ENCODE results near the gene GJB5.

GJB5 gene

GRCh38 chr1:34778381-34778780 lies 23.5 kb downstream of the GJB5 start:
- WGBS (ENCODE audit: extremely low coverage, insufficient coverage, insufficient read length), result no CpG with 5 or more reads among the region's 6 CpGs
- Histone ChIP-seq H3K36me3 (ENCODE audit: control insufficient read depth in 1 of 2, insufficient read depth in 2 of 2, low read length in 2 of 2) (no peaks in the 10 kb centered on the region), H3K27me3 (ENCODE audit: insufficient read depth, low read length) (peaks cover 4% of the 10 kb centered on the region)

GRCh38 chr1:34779005-34779404 lies 24.2 kb downstream of the GJB5 start:
- Histone ChIP-seq H4K12ac (ENCODE audit: low read depth, low read length) (no peak overlapping the region), H3K79me2 (ENCODE audit: control insufficient read depth, insufficient read depth, low read length, poor library complexity) (no peaks in the 10 kb centered on the region), H3K4me2 (ENCODE audit: low read length) (no peak overlapping the region), H2AFZ (ENCODE audit: insufficient read depth, low read length, poor library complexity) (no peak overlapping the region), H3K79me1 (ENCODE audit: low read length) (no peaks in the 10 kb centered on the region), H2AK5ac (ENCODE audit: low read length) (no peak overlapping the region), H3K23ac (ENCODE audit: low read length) (no peak overlapping the region), H3K4me1 (ENCODE audit: control insufficient read depth in 1 of 2, insufficient read depth in 2 of 2, low read length in 2 of 2) (peaks cover 11 to 13% of the 10 kb centered on the region in 2 experiments), H4K8ac (ENCODE audit: low read depth, low read length) (no peak overlapping the region), H3K27ac (ENCODE audit: low read depth, low read length) (no peak overlapping the region), H3K4ac (ENCODE audit: low read depth, low read length) (no peak overlapping the region), H3K9ac (ENCODE audit: low read length) (no peak overlapping the region), H3K18ac (ENCODE audit: low read length) (no peak overlapping the region), H3K4me3 (ENCODE audit: low read depth, low read length) (no peak overlapping the region), H3K9me3 (ENCODE audit: insufficient read depth, low read depth, low read length) (peaks cover 2% of the 10 kb centered on the region), H3K27me3 (ENCODE audit: insufficient read depth, low read length) (peaks cover 4% of the 10 kb centered on the region), H2BK120ac (ENCODE audit: insufficient read depth, low read length, poor library complexity) (no peak overlapping the region), H2BK5ac (ENCODE audit: low read depth, low read length, poor library complexity) (no peak overlapping the region), H3K36me3 (ENCODE audit: control insufficient read depth in 1 of 2, insufficient read depth in 2 of 2, low read length in 2 of 2) (no peaks in the 10 kb centered on the region), H4K91ac (ENCODE audit: low read depth, low read length) (no peak overlapping the region), H3K14ac (ENCODE audit: low read length) (no peak overlapping the region), H2BK12ac (ENCODE audit: low read length) (no peak overlapping the region)
- no peak for DNase-seq
- no CpG with 5 or more reads among the region's 5 CpGs for WGBS (ENCODE audit: extremely low coverage, insufficient coverage, insufficient read length)

More at GRCh38 chr1:34778381-34778780, 23.5 kb downstream of the GJB5 start:
- no peak overlapping the region for H2AFZ ChIP-seq (ENCODE audit: insufficient read depth, low read length, poor library complexity)
- H3K79me1 ChIP-seq (ENCODE audit: low read length), result no peaks in the 10 kb centered on the region
- H3K18ac ChIP-seq (ENCODE audit: low read length), result no peak overlapping the region
- no peak overlapping the region for H3K4me3 ChIP-seq (ENCODE audit: low read depth, low read length)
- no peaks in the 10 kb centered on the region for H3K79me2 ChIP-seq (ENCODE audit: control insufficient read depth, insufficient read depth, low read length, poor library complexity)
- H2AK5ac ChIP-seq (ENCODE audit: low read length), result no peak overlapping the region
- no peak for DNase-seq
- H2BK5ac ChIP-seq (ENCODE audit: low read depth, low read length, poor library complexity), result no peak overlapping the region
- no peak overlapping the region for H4K8ac ChIP-seq (ENCODE audit: low read depth, low read length)
- H3K9me3 ChIP-seq (ENCODE audit: insufficient read depth, low read depth, low read length), result peaks cover under 1% of the 10 kb centered on the region
- H3K4me1 ChIP-seq (ENCODE audit: control insufficient read depth in 1 of 2, insufficient read depth in 2 of 2, low read length in 2 of 2), result peaks cover 11 to 13% of the 10 kb centered on the region in 2 experiments
- no peak overlapping the region for H4K12ac ChIP-seq (ENCODE audit: low read depth, low read length)
- no peak overlapping the region for H4K91ac ChIP-seq (ENCODE audit: low read depth, low read length)
- no peak overlapping the region for H2BK120ac ChIP-seq (ENCODE audit: insufficient read depth, low read length, poor library complexity)
- no peak overlapping the region for H3K4ac ChIP-seq (ENCODE audit: low read depth, low read length)
- no peak overlapping the region for H3K4me2 ChIP-seq (ENCODE audit: low read length)
- H3K27ac ChIP-seq (ENCODE audit: low read depth, low read length), result no peak overlapping the region
- H3K9ac ChIP-seq (ENCODE audit: low read length), result no peak overlapping the region
- no peak overlapping the region for H3K14ac ChIP-seq (ENCODE audit: low read length)
- no peak overlapping the region for H3K23ac ChIP-seq (ENCODE audit: low read length)
- H2BK12ac ChIP-seq (ENCODE audit: low read length), result no peak overlapping the region

GRCh38 chr1:34779526-34779925 lies 24.7 kb downstream of the GJB5 start:
- no peak overlapping the region for H4K8ac ChIP-seq (ENCODE audit: low read depth, low read length)
- WGBS (ENCODE audit: extremely low coverage, insufficient coverage, insufficient read length), result no CpG with 5 or more reads among the region's 5 CpGs
- no peak overlapping the region for H3K4me2 ChIP-seq (ENCODE audit: low read length)
- H3K79me2 ChIP-seq (ENCODE audit: control insufficient read depth, insufficient read depth, low read length, poor library complexity), result no peaks in the 10 kb centered on the region
- no peak overlapping the region for H3K14ac ChIP-seq (ENCODE audit: low read length)
- H3K9me3 ChIP-seq (ENCODE audit: insufficient read depth, low read depth, low read length), result peaks cover 2% of the 10 kb centered on the region
- H3K4me3 ChIP-seq (ENCODE audit: low read depth, low read length), result no peak overlapping the region
- H3K9ac ChIP-seq (ENCODE audit: low read length), result no peak overlapping the region
- no peaks in the 10 kb centered on the region for H3K79me1 ChIP-seq (ENCODE audit: low read length)
- H3K23ac ChIP-seq (ENCODE audit: low read length), result no peak overlapping the region
- H2BK120ac ChIP-seq (ENCODE audit: insufficient read depth, low read length, poor library complexity), result no peak overlapping the region
- H3K18ac ChIP-seq (ENCODE audit: low read length), result no peak overlapping the region
- H2BK5ac ChIP-seq (ENCODE audit: low read depth, low read length, poor library complexity), result no peak overlapping the region
- no peak overlapping the region for H4K12ac ChIP-seq (ENCODE audit: low read depth, low read length)
- H3K27me3 ChIP-seq (ENCODE audit: insufficient read depth, low read length), result peaks cover 4% of the 10 kb centered on the region
- H3K4me1 ChIP-seq (ENCODE audit: control insufficient read depth in 1 of 2, insufficient read depth in 2 of 2, low read length in 2 of 2), result peaks cover 11 to 13% of the 10 kb centered on the region in 2 experiments
- H2AFZ ChIP-seq (ENCODE audit: insufficient read depth, low read length, poor library complexity), result no peak overlapping the region
- no peak overlapping the region for H2BK12ac ChIP-seq (ENCODE audit: low read length)
- no peak overlapping the region for H2AK5ac ChIP-seq (ENCODE audit: low read length)
- DNase-seq, result peak in 1 of 2 donors; percentile 28
- no peak overlapping the region for H3K27ac ChIP-seq (ENCODE audit: low read depth, low read length)
- H4K91ac ChIP-seq (ENCODE audit: low read depth, low read length), result no peak overlapping the region
- no peak overlapping the region for H3K4ac ChIP-seq (ENCODE audit: low read depth, low read length)
- no peaks in the 10 kb centered on the region for H3K36me3 ChIP-seq (ENCODE audit: control insufficient read depth in 1 of 2, insufficient read depth in 2 of 2, low read length in 2 of 2)

- Histone ChIP-seq H3K23ac (ENCODE audit: low read length) (no peak overlapping the region), H3K9ac (ENCODE audit: low read length) (no peak overlapping the region), H4K12ac (ENCODE audit: low read depth, low read length) (no peak overlapping the region), H4K8ac (ENCODE audit: low read depth, low read length) (no peak overlapping the region), H2AK5ac (ENCODE audit: low read length) (no peak overlapping the region), H3K27ac (ENCODE audit: low read depth, low read length) (no peak overlapping the region), H3K4ac (ENCODE audit: low read depth, low read length) (no peak overlapping the region), H3K4me2 (ENCODE audit: low read length) (no peak overlapping the region), H3K4me1 (ENCODE audit: control insufficient read depth in 1 of 2, insufficient read depth in 2 of 2, low read length in 2 of 2) (peaks cover 11 to 13% of the 10 kb centered on the region in 2 experiments), H3K36me3 (ENCODE audit: control insufficient read depth in 1 of 2, insufficient read depth in 2 of 2, low read length in 2 of 2) (no peaks in the 10 kb centered on the region), H3K14ac (ENCODE audit: low read length) (no peak overlapping the region), H2BK12ac (ENCODE audit: low read length) (no peak overlapping the region), H2BK120ac (ENCODE audit: insufficient read depth, low read length, poor library complexity) (no peak overlapping the region), H3K27me3 (ENCODE audit: insufficient read depth, low read length) (peaks cover 4% of the 10 kb centered on the region), H3K4me3 (ENCODE audit: low read depth, low read length) (no peak overlapping the region), H3K79me2 (ENCODE audit: control insufficient read depth, insufficient read depth, low read length, poor library complexity) (no peaks in the 10 kb centered on the region), H3K9me3 (ENCODE audit: insufficient read depth, low read depth, low read length) (peaks cover 2% of the 10 kb centered on the region), H4K91ac (ENCODE audit: low read depth, low read length) (no peak overlapping the region), H2AFZ (ENCODE audit: insufficient read depth, low read length, poor library complexity) (no peak overlapping the region), H3K79me1 (ENCODE audit: low read length) (no peaks in the 10 kb centered on the region), H3K18ac (ENCODE audit: low read length) (no peak overlapping the region), H2BK5ac (ENCODE audit: low read depth, low read length, poor library complexity) (no peak overlapping the region)
- DNase-seq, result no peak
- WGBS (ENCODE audit: extremely low coverage, insufficient coverage, insufficient read length), result no CpG with 5 or more reads among the region's 5 CpGs
Measured at GRCh38 chr1:34779962-34780361, 25.1 kb downstream of the GJB5 start.
